ENCODE results near the gene BAHCC1. TPM values are rescaled to one million over a fixed set of nuclear protein-coding genes. Genes with fewer than 3 reads are reported as not detected.

Gene BAHCC1
- total RNA-seq, 3 donors from 2014 or later, result 7.4 to 17.0 (median 11.7) TPM

DNA sequence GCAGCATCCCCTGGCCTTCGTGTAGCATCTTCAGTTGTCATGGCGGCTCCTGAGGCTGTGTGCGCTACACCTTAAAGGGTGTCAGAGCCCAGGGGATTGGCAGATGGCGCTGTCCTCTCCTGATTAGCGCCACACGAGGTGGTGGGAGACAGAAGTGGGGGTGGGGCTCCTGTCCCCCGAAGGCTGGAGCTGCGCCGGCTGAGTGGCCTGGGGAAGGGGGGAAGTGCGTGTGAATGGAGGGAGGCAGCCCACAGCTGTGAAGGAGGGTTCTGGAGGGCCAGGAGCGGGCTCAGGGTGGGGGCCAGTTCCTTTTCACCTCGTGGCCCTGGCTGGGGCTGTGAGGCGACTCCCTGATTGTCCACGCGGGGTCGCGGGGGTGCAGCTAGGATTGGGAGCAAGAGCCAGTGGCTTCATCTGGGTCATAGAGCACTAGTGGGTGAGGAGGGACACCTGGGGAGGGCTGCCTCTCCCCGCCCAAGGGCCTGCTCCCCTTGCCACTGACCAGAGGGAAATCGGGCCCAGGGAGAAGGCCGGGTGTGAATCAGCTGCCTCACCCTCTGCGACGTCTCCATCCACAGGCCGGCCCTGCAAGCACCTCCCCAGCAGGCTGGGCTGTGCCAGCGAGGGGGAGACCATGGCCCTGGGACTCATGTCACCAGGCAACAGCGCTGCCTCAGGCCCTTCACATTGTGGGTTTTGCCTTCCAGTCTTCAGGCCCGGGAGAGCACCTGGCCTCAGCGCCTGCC is 14.1 kb downstream of the BAHCC1 start:
- DNase-seq (ENCODE audit: low spot score in 2 of 2), result no peak
- TF ChIP-seq, protein P1, sequence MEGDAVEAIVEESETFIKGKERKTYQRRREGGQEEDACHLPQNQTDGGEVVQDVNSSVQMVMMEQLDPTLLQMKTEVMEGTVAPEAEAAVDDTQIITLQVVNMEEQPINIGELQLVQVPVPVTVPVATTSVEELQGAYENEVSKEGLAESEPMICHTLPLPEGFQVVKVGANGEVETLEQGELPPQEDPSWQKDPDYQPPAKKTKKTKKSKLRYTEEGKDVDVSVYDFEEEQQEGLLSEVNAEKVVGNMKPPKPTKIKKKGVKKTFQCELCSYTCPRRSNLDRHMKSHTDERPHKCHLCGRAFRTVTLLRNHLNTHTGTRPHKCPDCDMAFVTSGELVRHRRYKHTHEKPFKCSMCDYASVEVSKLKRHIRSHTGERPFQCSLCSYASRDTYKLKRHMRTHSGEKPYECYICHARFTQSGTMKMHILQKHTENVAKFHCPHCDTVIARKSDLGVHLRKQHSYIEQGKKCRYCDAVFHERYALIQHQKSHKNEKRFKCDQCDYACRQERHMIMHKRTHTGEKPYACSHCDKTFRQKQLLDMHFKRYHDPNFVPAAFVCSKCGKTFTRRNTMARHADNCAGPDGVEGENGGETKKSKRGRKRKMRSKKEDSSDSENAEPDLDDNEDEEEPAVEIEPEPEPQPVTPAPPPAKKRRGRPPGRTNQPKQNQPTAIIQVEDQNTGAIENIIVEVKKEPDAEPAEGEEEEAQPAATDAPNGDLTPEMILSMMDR (IDR thresholded peaks at IDR 0.05), result no peak
- no peak for TF ChIP-seq POLR2AphosphoS5 (IDR thresholded peaks at IDR 0.05)
- no peak for TF ChIP-seq POLR2A (IDR thresholded peaks at IDR 0.05)
- Histone ChIP-seq H3K27ac (no peak overlapping the region), H3K36me3 (no peaks in the 10 kb centered on the region), H3K27me3 (no peaks in the 10 kb centered on the region), H3K4me3 (no peak overlapping the region), H3K9me3 (no peaks in the 10 kb centered on the region), H3K4me1 (peaks cover 0 to 8% of the 10 kb centered on the region in 2 donors)
- intact Hi-C loops (cut with DNase I; ENCODE audit: low total_unique reads), result no loop called here

DNA sequence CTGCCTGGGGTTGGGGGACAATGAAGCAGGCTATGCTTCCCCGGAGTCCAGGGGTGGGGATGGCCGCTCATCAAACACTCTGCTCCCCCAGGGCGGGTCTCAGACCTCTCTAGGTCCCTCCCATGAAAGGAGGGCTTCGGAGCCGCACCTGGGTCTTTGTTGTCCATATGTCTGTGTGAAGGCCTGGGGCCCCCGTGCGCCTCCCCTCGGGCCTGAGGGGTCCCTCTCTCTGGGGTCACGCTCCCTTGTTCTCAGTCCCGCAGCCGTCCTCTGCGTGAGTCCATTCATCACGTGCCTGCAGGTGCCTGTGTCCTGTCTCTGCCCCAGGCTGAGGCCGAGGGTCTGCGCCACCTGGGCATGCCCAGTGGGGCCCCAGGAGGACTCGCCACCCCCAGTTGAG is 15.6 kb downstream of the BAHCC1 start:
- TF ChIP-seq POLR2AphosphoS5 (IDR thresholded peaks at IDR 0.05) (no peak), POLR2A (IDR thresholded peaks at IDR 0.05) (no peak)
- TF ChIP-seq, protein P1 (IDR thresholded peaks at IDR 0.05), result no peak
- Histone ChIP-seq H3K27me3 (no peaks in the 10 kb centered on the region), H3K36me3 (no peaks in the 10 kb centered on the region), H3K4me1 (peaks cover 0 to 8% of the 10 kb centered on the region in 2 donors), H3K4me3 (no peak overlapping the region), H3K9me3 (no peaks in the 10 kb centered on the region), H3K27ac (no peak overlapping the region)
- DNase-seq (ENCODE audit: low spot score in 2 of 2), result no peak
- intact Hi-C loops (cut with DNase I; ENCODE audit: low total_unique reads), result no loop called here

DNA sequence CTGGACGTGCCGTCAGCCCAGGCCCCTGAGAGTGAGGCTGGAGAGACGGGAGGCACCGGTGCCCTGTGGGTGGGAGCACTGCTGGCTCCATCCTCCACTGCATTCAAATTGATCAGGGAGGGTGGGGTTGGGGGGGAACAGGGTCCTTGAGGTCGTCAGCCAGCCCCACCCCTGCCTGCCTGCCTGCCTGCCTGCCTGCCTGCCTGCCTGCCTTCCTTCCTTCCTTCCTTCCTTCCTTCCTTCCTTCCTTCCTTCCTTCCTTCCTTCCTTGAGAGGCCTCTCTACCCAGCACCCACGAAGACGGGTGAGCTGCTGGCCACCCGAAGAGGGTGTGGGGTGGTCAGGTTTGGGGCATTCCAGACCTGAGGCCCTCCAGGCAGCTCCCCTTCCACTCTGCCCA is 16.0 kb downstream of the BAHCC1 start:
- Histone ChIP-seq H3K9me3 (no peaks in the 10 kb centered on the region), H3K36me3 (no peaks in the 10 kb centered on the region), H3K4me3 (no peak overlapping the region), H3K27ac (no peak overlapping the region), H3K4me1 (peaks cover 0 to 8% of the 10 kb centered on the region in 2 donors), H3K27me3 (no peaks in the 10 kb centered on the region)
- TF ChIP-seq, protein P1 (IDR thresholded peaks at IDR 0.05), result no peak
- TF ChIP-seq POLR2AphosphoS5 (IDR thresholded peaks at IDR 0.05), result no peak
- no peak for TF ChIP-seq POLR2A (IDR thresholded peaks at IDR 0.05)
- no peak for DNase-seq (ENCODE audit: low spot score in 2 of 2)
- intact Hi-C loops (cut with DNase I; ENCODE audit: low total_unique reads), result no loop called here

DNA sequence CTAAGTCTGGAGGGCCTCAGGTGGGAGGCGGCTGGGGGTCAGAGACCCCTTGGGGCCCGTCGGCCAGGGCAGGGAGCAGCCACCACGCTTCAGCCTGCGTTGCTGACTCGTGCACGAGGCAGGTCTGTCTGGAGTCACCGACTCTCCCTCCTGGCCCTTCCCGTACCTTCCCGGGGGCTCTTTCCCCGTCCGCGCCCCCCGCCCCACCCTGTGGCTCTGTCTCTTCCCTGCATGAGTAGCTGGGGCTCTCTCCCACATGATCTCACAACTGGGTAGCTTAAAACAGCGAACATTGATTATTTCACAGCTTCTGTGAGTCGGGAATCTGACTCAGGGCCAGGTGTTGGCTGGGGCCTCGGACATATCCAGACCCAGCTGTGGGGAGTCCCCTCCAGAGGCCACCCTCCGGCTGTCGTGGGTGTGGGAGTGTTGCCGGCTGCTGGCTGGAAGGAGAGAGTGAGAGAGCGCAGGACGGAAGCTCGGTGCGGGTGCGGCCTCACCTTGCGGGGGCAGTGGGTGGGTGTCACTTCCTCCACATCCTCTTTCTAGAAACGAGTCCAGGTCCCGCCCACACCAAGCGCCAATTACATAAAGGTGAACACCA is 17.3 kb downstream of the BAHCC1 start:
- no peak for TF ChIP-seq POLR2A (IDR thresholded peaks at IDR 0.05)
- TF ChIP-seq, protein P1 (IDR thresholded peaks at IDR 0.05), result no peak
- no peak for TF ChIP-seq POLR2AphosphoS5 (IDR thresholded peaks at IDR 0.05)
- Histone ChIP-seq H3K9me3 (no peaks in the 10 kb centered on the region), H3K4me1 (peaks cover 0 to 8% of the 10 kb centered on the region in 2 donors), H3K36me3 (no peaks in the 10 kb centered on the region), H3K4me3 (peak overlapping the region in 1 of 3 donors; percentile 45), H3K27me3 (no peaks in the 10 kb centered on the region), H3K27ac (peak overlapping the region in 1 of 2 donors; percentile 51)
- no peak for DNase-seq (ENCODE audit: low spot score in 2 of 2)
- intact Hi-C loops (cut with DNase I; ENCODE audit: low total_unique reads), result no loop called here

DNA sequence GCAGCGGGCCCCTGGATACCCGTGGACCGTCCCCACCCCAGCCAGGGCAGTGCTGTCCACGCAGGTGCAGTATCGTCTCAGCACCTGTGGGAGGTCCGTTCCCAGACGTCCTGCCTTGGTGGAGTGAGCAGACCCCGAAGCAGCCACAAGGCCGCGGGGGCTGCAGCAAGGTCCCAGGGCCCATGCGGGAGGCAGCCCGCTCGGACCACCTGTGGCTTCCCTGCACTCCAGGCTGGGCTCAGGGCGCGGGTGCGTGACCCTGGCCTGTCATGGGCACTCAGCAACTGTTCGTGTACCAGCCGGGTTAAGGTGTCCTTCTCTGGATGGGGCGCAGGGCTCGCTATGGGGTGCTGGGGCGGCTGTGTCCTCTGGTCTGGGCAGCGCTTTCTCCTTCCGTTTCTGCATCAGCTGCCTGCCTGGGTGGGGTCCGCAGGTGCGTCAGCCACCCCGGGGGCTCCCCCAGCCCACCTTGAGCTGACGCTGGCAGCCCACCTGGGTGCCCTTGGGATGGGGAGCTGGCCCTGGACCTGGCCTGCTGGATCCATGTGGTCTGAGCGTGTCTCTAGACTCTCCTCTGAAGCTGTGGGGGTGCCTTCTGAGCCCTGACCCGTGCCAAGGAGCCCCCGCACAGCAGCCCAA is 18.4 kb downstream of the BAHCC1 start:
- no peak overlapping the region for H3K4me3 ChIP-seq
- no peaks in the 10 kb centered on the region for H3K36me3 ChIP-seq
- H3K9me3 ChIP-seq, result no peaks in the 10 kb centered on the region
- no peaks in the 10 kb centered on the region for H3K27me3 ChIP-seq
- TF ChIP-seq, protein P1 (IDR thresholded peaks at IDR 0.05), result no peak
- TF ChIP-seq POLR2AphosphoS5 (IDR thresholded peaks at IDR 0.05) (no peak), POLR2A (IDR thresholded peaks at IDR 0.05) (no peak)
- DNase-seq (ENCODE audit: low spot score in 2 of 2), result no peak
- peak overlapping the region in 1 of 2 donors; percentile 51 for H3K27ac ChIP-seq
- H3K4me1 ChIP-seq, result peaks cover 0 to 8% of the 10 kb centered on the region in 2 donors
- intact Hi-C loops (cut with DNase I; ENCODE audit: low total_unique reads), result no loop called here
